Medulla oblongata (tissue), 1 donor: ENCODE measurements around the gene MAML2.
A peak's percentile ranks its signal among the peaks of the same experiment; 100 is the strongest.

Source experiments
- DNase-seq: peaks from one replicate; pipeline ENCODE4 v3.0.0-alpha.2; 2015; ENCODE audit errors: extremely low spot score

Gene MAML2

GRCh38 chr11:96102664-96103078, 240.3 kb downstream of the MAML2 start:
- DNase-seq: no peak

- no peak for DNase-seq
Measured at GRCh38 chr11:96101146-96101545, 241.8 kb downstream of the MAML2 start.

- peak; percentile 42 for DNase-seq
Measured at GRCh38 chr11:96098511-96099241, 244.3 kb downstream of the MAML2 start.

GRCh38 chr11:96097844-96098421, 245.1 kb downstream of the MAML2 start:
- no peak for DNase-seq

GRCh38 chr11:96096360-96096759, 246.6 kb downstream of the MAML2 start:
- DNase-seq: no peak

GRCh38 chr11:96095884-96096303, 247.1 kb downstream of the MAML2 start:
- no peak for DNase-seq

- no peak for DNase-seq
Measured at GRCh38 chr11:96094156-96094555, 248.8 kb downstream of the MAML2 start.

- DNase-seq: no peak
Measured at GRCh38 chr11:96092511-96092910, 250.5 kb downstream of the MAML2 start.

- DNase-seq: no peak
Measured at GRCh38 chr11:96091476-96091875, 251.5 kb downstream of the MAML2 start.

GRCh38 chr11:96090711-96091110, 252.3 kb downstream of the MAML2 start:
- DNase-seq: no peak

- no peak for DNase-seq
Measured at GRCh38 chr11:96088914-96089313, 254.1 kb downstream of the MAML2 start.

- no peak for DNase-seq
Measured at GRCh38 chr11:96086111-96086510, 256.9 kb downstream of the MAML2 start.

GRCh38 chr11:96085319-96085930, 257.6 kb downstream of the MAML2 start:
- DNase-seq: no peak

GRCh38 chr11:96084610-96085318, 258.2 kb downstream of the MAML2 start:
- DNase-seq: no peak

- DNase-seq: no peak
Measured at GRCh38 chr11:96082936-96083335, 260.1 kb downstream of the MAML2 start.

GRCh38 chr11:96082002-96082899, 260.7 kb downstream of the MAML2 start:
- DNase-seq: no peak

- no peak for DNase-seq
Measured at GRCh38 chr11:96081561-96081960, 261.4 kb downstream of the MAML2 start.

GRCh38 chr11:96079691-96080090, 263.3 kb downstream of the MAML2 start:
- no peak for DNase-seq

- DNase-seq: no peak
Measured at GRCh38 chr11:96075532-96075959, 267.4 kb downstream of the MAML2 start.

GRCh38 chr11:96074551-96075310, 268.3 kb downstream of the MAML2 start:
- no peak for DNase-seq

- DNase-seq: no peak
Measured at GRCh38 chr11:96073536-96073935, 269.5 kb downstream of the MAML2 start.
